Fibroblast of mammary gland (primary cell): ENCODE measurements around the gene ARID4B.
"Not testable (repeated sequence)": the region's sequence is repeated elsewhere in the genome, so short reads cannot be mapped to it uniquely, and the experiment has no call there.

ENCODE experiments used
- DNase-seq: peaks from one replicate; pipeline ENCODE4 v3.0.0-alpha.2; 2010; ENCODE audit warnings: low read depth
- H3K4me3 ChIP-seq: 2 replicates; pipeline ENCODE4 v1.5.1; 2011; ENCODE audit warnings: low read depth, mild to moderate bottlenecking, low read length, moderate library complexity; ENCODE audit not compliant: control insufficient read depth
- CTCF ChIP-seq: conservative IDR thresholded peaks from 2 replicates; pipeline ENCODE4 v1.5.1; 2011; ENCODE audit warnings: low read depth, low read length, inconsistent platforms; ENCODE audit not compliant: control insufficient read depth, insufficient read depth

Gene ARID4B

GRCh38 chr1:235366286-235366685 lies 38.3 kb upstream of the ARID4B start:
- H3K4me3 ChIP-seq: no peak overlapping the region
- TF ChIP-seq CTCF: no peak
- DNase-seq: no peak

- H3K4me3 ChIP-seq, DNase-seq: not testable (repeated sequence)
Measured at GRCh38 chr1:235364189-235364588, 36.2 kb upstream of the ARID4B start.

GRCh38 chr1:235358899-235359298 lies 30.9 kb upstream of the ARID4B start:
- no peak overlapping the region for H3K4me3 ChIP-seq
- no peak for TF ChIP-seq CTCF
- DNase-seq: no peak

GRCh38 chr1:235357485-235358373 lies 29.8 kb upstream of the ARID4B start:
- no peak for TF ChIP-seq CTCF
- no peak for DNase-seq
- no peak overlapping the region for H3K4me3 ChIP-seq

- no peak for TF ChIP-seq CTCF
- DNase-seq: no peak
- no peak overlapping the region for H3K4me3 ChIP-seq
Measured at GRCh38 chr1:235351898-235352297, 23.9 kb upstream of the ARID4B start.

GRCh38 chr1:235351441-235351840 lies 23.5 kb upstream of the ARID4B start:
- no peak for TF ChIP-seq CTCF
- DNase-seq: no peak
- H3K4me3 ChIP-seq: no peak overlapping the region

- no peak for DNase-seq
- no peak for TF ChIP-seq CTCF
- no peak overlapping the region for H3K4me3 ChIP-seq
Measured at GRCh38 chr1:235343726-235344125, 15.7 kb upstream of the ARID4B start.
